GM23338 (cell line): Measurements from ENCODE around the gene NBEAL2.

Source experiments
- CREB1 ChIP-seq: fragments of 250-450 bp; sonication (Bioruptor Pico); IDR thresholded peaks from 2 replicates; pipeline ENCODE4 v1.5.0; 2020; ENCODE audit warnings: low read depth, mild to moderate bottlenecking, moderate library complexity
- CTCF ChIP-seq, 2 experiments: fragments of 200-600 bp in 1 of 2; sonication (generic) in 1 of 2; conservative IDR thresholded peaks; 2 replicates each; pipeline versions ENCODE4 v1.5.1 to v1.6.1; 2016 to 2017; ENCODE audit warnings: antibody characterized with exemption in 2 of 2, low read depth in 2 of 2, mild to moderate bottlenecking in 2 of 2, moderate library complexity in 1 of 2
- EZH2 ChIP-seq: fragments of 200-600 bp; sonication (generic); IDR thresholded peaks from one replicate; pipeline ENCODE4 v1.8.0; 2017; ENCODE audit warnings: antibody characterized with exemption, mild to moderate bottlenecking, low read depth; ENCODE audit not compliant: unreplicated experiment
- EZH2phosphoT487 ChIP-seq: fragments of 200-600 bp; sonication (generic); IDR thresholded peaks from one replicate; pipeline ENCODE4 v1.8.1; 2018; ENCODE audit warnings: antibody characterized with exemption; ENCODE audit not compliant: unreplicated experiment
- JUNB ChIP-seq: IDR thresholded peaks from one replicate; pipeline ENCODE4 v1.6.1; 2016; ENCODE audit warnings: antibody characterized with exemption; ENCODE audit not compliant: unreplicated experiment
- NANOG ChIP-seq: IDR thresholded peaks from 2 replicates; pipeline ENCODE4 v1.6.1; 2016; ENCODE audit warnings: antibody characterized with exemption, borderline replicate concordance
- POLR2AphosphoS5 ChIP-seq: IDR thresholded peaks from 2 replicates; pipeline ENCODE4 v1.6.1; 2016; ENCODE audit warnings: antibody characterized with exemption, low read depth
- REST ChIP-seq: IDR thresholded peaks from one replicate; pipeline ENCODE4 v1.6.1; 2018; ENCODE audit warnings: antibody characterized with exemption; ENCODE audit not compliant: unreplicated experiment
- ZNF114 ChIP-seq: fragments of 250-450 bp; sonication (Bioruptor Pico); IDR thresholded peaks from 2 replicates; pipeline ENCODE4 v1.5.0; 2020; ENCODE audit warnings: mild to moderate bottlenecking, moderate library complexity
- TF ChIP-seq, protein P1 (sequence below): IDR thresholded peaks from 2 replicates; pipeline ENCODE4 v1.6.1; 2016; ENCODE audit warnings: antibody characterized with exemption

DNA sequence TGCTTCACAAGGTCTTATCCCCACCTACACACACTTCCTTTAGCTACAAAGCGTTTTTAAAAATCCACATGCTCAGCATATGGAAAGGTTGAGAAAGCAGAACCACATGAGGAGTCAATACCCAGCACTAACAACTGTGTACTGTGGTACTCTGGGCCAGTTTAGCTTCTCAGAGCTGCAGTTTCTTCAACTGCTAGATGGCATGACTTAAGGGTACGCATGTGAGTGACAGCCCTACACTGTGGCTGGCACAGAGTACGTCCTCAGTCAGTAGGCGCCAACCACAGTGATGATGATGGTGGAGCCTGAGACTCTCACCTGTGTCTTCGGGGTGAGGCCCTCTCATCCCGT lies 20.3 kb upstream of the NBEAL2 start:
- TF ChIP-seq EZH2 (no peak), CTCF (conservative IDR thresholded peaks at IDR 0.05; ENCODE audit: low read depth in 2 of 2) (no peak), CREB1 (no peak), REST (no peak), JUNB (no peak), POLR2AphosphoS5 (no peak), EZH2phosphoT487 (no peak), NANOG (no peak), ZNF114 (CRISPR knock-in tag) (no peak)
- TF ChIP-seq, protein P1, sequence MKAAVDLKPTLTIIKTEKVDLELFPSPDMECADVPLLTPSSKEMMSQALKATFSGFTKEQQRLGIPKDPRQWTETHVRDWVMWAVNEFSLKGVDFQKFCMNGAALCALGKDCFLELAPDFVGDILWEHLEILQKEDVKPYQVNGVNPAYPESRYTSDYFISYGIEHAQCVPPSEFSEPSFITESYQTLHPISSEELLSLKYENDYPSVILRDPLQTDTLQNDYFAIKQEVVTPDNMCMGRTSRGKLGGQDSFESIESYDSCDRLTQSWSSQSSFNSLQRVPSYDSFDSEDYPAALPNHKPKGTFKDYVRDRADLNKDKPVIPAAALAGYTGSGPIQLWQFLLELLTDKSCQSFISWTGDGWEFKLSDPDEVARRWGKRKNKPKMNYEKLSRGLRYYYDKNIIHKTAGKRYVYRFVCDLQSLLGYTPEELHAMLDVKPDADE: no peak
